Measurements from ENCODE around the gene EHMT1.

Gene EHMT1

DNA sequence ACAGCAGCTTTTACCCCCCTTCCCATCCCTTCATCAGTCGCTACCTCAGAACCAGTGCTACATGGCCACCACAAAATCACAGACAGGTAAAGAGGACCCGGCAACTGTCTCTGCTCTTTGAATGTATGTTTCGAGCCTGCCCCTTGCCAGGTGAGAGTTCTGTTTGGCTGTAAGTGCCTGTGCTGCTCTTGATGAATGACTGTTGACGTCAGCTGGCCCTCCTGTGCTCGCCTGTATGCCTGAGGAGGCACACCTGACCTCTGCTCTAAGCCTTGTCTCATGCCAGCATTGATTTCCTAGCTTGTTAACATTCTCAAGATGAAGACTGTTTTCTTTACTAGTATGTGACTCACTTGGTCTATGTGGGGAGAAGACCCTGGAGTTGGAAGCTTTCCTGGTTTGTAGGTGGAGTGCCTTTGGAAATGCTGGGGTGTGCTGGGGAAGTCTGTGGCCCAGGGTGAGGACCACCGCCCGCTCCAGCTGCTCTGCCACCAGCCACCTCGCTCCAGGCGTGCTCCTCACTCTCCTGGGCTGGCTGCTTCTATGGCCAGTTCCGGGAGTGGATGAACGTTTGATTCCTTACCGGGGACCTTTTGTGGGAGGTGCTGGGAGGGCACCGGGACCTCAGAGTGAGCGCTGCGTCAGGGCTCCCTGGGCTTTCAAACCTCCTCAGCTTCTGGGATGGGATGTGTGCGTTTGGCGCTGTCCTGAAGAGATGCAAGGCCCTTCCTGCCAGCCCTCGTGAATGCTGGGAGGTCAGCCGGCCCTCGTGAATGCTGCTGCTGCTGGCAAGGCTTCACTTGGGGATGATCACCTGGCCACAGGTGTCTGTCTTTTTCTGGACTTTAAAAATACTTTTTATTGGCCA, 109.9 kb downstream of the EHMT1 start:
- DNase-seq = no peak
- Histone ChIP-seq H3K23ac (ENCODE audit: low read length) (no peak overlapping the region), H3K79me2 (ENCODE audit: control insufficient read depth, insufficient read depth, low read length) (peaks cover 26% of the 10 kb centered on the region), H3K9ac (ENCODE audit: low read length) (no peak overlapping the region), H3K4ac (ENCODE audit: low read depth, low read length) (no peak overlapping the region), H3K27me3 (ENCODE audit: insufficient read depth, low read length, poor library complexity) (no peaks in the 10 kb centered on the region), H3K4me1 (ENCODE audit: control insufficient read depth, low read depth, low read length) (peaks cover 4% of the 10 kb centered on the region), H3K79me1 (ENCODE audit: low read length) (peaks cover 34% of the 10 kb centered on the region), H4K5ac (ENCODE audit: low read length) (no peak overlapping the region), H2BK120ac (ENCODE audit: low read depth, low read length) (no peak overlapping the region), H3K56ac (ENCODE audit: low read length) (no peak overlapping the region), H3K4me3 (ENCODE audit: low read length) (no peak overlapping the region), H3K4me2 (ENCODE audit: low read length) (no peak overlapping the region), H2AK5ac (ENCODE audit: low read length) (no peak overlapping the region), H2BK5ac (ENCODE audit: low read length) (no peak overlapping the region), H3K27ac (ENCODE audit: low read depth, low read length) (no peak overlapping the region), H2BK15ac (replicated peaks; ENCODE audit: low read depth) (no peak overlapping the region), H3K18ac (ENCODE audit: low read length) (no peak overlapping the region), H4K8ac (ENCODE audit: low read depth, low read length) (no peak overlapping the region), H3K36me3 (ENCODE audit: control insufficient read depth, insufficient read depth, low read length) (peaks cover 2% of the 10 kb centered on the region)
- WGBS (ENCODE audit: extremely low coverage, insufficient coverage, low lambda C conversion rate) = no CpG with 5 or more reads among the region's 20 CpGs

DNA sequence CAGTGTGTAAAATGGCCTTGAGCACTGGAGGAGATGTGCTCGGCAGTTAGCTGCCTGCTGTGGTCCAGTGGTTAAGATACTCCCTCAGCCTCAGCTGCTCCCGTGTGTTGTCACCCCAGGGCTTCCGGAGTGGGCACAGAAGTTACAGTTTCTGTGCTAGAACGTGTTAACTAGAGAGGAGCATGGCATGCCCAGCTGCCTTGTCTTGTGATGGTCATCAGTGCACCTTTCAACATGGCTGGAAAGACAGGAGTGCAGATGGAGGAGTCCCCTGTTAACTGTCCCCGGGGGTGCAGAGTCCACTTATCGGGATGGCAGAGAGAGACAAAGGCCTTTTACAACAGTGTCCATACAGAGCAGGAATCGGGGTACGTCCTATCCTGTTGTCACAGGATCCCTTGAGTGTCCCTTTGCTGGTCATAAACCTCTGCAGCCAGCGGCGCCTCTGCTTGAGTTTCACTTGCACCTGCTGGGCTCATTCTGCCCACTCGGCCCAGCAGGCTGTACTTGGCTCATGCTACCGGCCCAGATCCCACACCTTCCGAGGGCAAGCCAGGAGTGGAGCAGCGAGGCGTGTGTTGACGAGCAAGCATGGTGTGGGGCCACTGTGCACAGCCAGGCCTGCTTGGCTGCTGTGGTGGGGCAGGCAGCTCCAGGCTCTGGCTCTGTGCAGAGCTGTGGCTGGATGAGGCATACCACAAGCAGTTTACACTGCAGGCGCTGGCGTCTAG, 112.6 kb downstream of the EHMT1 start:
- Histone ChIP-seq H3K36me3 (ENCODE audit: control insufficient read depth, insufficient read depth, low read length) (peaks cover 2% of the 10 kb centered on the region), H4K5ac (ENCODE audit: low read length) (no peak overlapping the region), H3K23ac (ENCODE audit: low read length) (no peak overlapping the region), H2BK120ac (ENCODE audit: low read depth, low read length) (no peak overlapping the region), H2AK5ac (ENCODE audit: low read length) (no peak overlapping the region), H2BK5ac (ENCODE audit: low read length) (no peak overlapping the region), H3K4me2 (ENCODE audit: low read length) (no peak overlapping the region), H3K56ac (ENCODE audit: low read length) (no peak overlapping the region), H3K4ac (ENCODE audit: low read depth, low read length) (no peak overlapping the region), H2BK15ac (replicated peaks; ENCODE audit: low read depth) (no peak overlapping the region), H4K8ac (ENCODE audit: low read depth, low read length) (no peak overlapping the region), H3K4me3 (ENCODE audit: low read length) (no peak overlapping the region), H3K79me2 (ENCODE audit: control insufficient read depth, insufficient read depth, low read length) (peaks cover 7% of the 10 kb centered on the region), H3K27ac (ENCODE audit: low read depth, low read length) (no peak overlapping the region), H3K18ac (ENCODE audit: low read length) (no peak overlapping the region), H3K9ac (ENCODE audit: low read length) (no peak overlapping the region), H3K79me1 (ENCODE audit: low read length) (peaks cover 19% of the 10 kb centered on the region), H3K27me3 (ENCODE audit: insufficient read depth, low read length, poor library complexity) (no peaks in the 10 kb centered on the region), H3K4me1 (ENCODE audit: control insufficient read depth, low read depth, low read length) (peaks cover 4% of the 10 kb centered on the region)
- no CpG with 5 or more reads among the region's 18 CpGs for WGBS (ENCODE audit: extremely low coverage, insufficient coverage, low lambda C conversion rate)
- DNase-seq = no peak

DNA sequence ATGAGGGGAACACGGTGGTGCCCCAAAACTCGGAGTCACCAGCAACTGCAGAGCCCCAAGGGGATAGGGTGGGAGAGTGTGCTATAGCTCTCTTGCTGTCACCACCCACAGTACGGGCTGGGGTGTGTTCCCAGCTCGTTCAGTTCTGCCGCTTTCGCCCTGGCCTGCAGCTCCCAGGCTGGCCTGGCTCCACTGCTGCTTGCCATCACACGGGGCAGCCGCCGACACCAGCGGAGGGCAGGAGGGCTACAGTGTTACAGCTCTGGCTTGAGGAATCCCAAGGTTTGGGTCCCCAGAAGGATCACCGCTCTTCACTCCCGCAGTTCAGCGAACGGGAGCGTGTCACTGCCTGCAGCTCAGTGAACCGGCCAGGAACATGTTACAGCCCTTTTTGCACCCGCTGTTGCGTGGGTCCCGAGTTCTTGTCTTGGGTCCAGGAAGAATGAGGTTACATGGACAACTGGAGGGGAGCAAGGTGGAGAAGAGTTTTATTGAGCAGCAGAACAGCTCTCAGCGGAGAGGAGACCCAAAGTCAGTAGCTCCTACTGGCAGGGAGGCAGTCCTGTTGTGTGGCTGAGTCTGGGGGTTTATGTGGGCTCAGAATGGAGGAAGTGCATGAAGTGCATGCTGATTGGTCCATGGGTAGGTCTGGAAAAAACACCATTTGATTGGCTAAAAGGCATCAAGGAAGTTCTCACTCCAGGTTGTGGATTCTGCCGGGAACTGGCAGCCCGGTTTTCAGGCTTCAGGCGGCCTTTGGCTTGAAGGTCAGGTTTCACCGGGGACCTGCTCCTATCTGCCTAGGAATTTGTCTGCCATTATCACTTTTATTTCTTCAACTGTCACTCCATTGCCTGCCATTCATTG, 113.4 kb downstream of the EHMT1 start:
- Histone ChIP-seq H2BK15ac (replicated peaks; ENCODE audit: low read depth) (no peak overlapping the region), H3K9ac (ENCODE audit: low read length) (no peak overlapping the region), H3K56ac (ENCODE audit: low read length) (peak overlapping the region; percentile 57), H3K18ac (ENCODE audit: low read length) (no peak overlapping the region), H3K23ac (ENCODE audit: low read length) (no peak overlapping the region), H2BK5ac (ENCODE audit: low read length) (no peak overlapping the region), H2BK120ac (ENCODE audit: low read depth, low read length) (no peak overlapping the region), H3K79me2 (ENCODE audit: control insufficient read depth, insufficient read depth, low read length) (peaks cover 4% of the 10 kb centered on the region), H3K4me1 (ENCODE audit: control insufficient read depth, low read depth, low read length) (peaks cover 4% of the 10 kb centered on the region), H3K4me3 (ENCODE audit: low read length) (no peak overlapping the region), H3K36me3 (ENCODE audit: control insufficient read depth, insufficient read depth, low read length) (no peaks in the 10 kb centered on the region), H4K8ac (ENCODE audit: low read depth, low read length) (no peak overlapping the region), H4K5ac (ENCODE audit: low read length) (no peak overlapping the region), H2AK5ac (ENCODE audit: low read length) (no peak overlapping the region), H3K79me1 (ENCODE audit: low read length) (peaks cover 16% of the 10 kb centered on the region), H3K27me3 (ENCODE audit: insufficient read depth, low read length, poor library complexity) (no peaks in the 10 kb centered on the region), H3K4me2 (ENCODE audit: low read length) (no peak overlapping the region), H3K27ac (ENCODE audit: low read depth, low read length) (peak overlapping the region; percentile 8), H3K4ac (ENCODE audit: low read depth, low read length) (no peak overlapping the region)
- peak; percentile 95 for DNase-seq
- no CpG with 5 or more reads among the region's 24 CpGs for WGBS (ENCODE audit: extremely low coverage, insufficient coverage, low lambda C conversion rate)

DNA sequence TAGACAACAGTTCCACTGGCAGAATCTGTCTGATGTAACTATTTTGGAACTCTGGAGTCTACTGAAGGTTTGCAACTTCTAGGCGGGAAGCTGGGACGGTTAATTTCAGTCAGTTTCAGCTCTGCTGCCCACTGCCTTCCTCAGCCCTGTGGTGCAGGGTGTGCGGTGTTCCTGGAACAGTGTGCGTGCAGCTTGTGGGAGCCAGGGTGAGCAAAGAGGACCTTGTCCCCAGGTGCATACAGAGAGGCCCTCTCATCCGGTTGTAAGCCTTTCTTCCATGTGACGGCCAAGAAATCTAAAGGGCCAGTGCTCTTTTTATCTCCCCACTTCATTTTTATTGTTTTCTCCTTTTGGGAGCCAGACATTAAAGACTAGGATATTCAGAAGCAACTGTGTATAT, 114.6 kb downstream of the EHMT1 start:
- no peaks in the 10 kb centered on the region for H3K79me2 ChIP-seq (ENCODE audit: control insufficient read depth, insufficient read depth, low read length)
- H3K79me1 ChIP-seq (ENCODE audit: low read length) = peaks cover 10% of the 10 kb centered on the region
- H4K5ac ChIP-seq (ENCODE audit: low read length) = no peak overlapping the region
- no peak overlapping the region for H3K4ac ChIP-seq (ENCODE audit: low read depth, low read length)
- no peak overlapping the region for H3K56ac ChIP-seq (ENCODE audit: low read length)
- no peak overlapping the region for H3K27ac ChIP-seq (ENCODE audit: low read depth, low read length)
- H2BK5ac ChIP-seq (ENCODE audit: low read length) = no peak overlapping the region
- no peak overlapping the region for H3K18ac ChIP-seq (ENCODE audit: low read length)
- no peak overlapping the region for H2AK5ac ChIP-seq (ENCODE audit: low read length)
- no peak overlapping the region for H3K4me3 ChIP-seq (ENCODE audit: low read length)
- no peak overlapping the region for H4K8ac ChIP-seq (ENCODE audit: low read depth, low read length)
- H3K4me1 ChIP-seq (ENCODE audit: control insufficient read depth, low read depth, low read length) = peaks cover 4% of the 10 kb centered on the region
- H2BK15ac ChIP-seq (replicated peaks; ENCODE audit: low read depth) = no peak overlapping the region
- no peak overlapping the region for H3K9ac ChIP-seq (ENCODE audit: low read length)
- WGBS (ENCODE audit: extremely low coverage, insufficient coverage, low lambda C conversion rate) = no CpG with 5 or more reads among the region's 6 CpGs
- peaks cover 2% of the 10 kb centered on the region for H3K36me3 ChIP-seq (ENCODE audit: control insufficient read depth, insufficient read depth, low read length)
- H3K27me3 ChIP-seq (ENCODE audit: insufficient read depth, low read length, poor library complexity) = no peaks in the 10 kb centered on the region
- DNase-seq = no peak
- H2BK120ac ChIP-seq (ENCODE audit: low read depth, low read length) = no peak overlapping the region
- H3K4me2 ChIP-seq (ENCODE audit: low read length) = no peak overlapping the region
- no peak overlapping the region for H3K23ac ChIP-seq (ENCODE audit: low read length)

DNA sequence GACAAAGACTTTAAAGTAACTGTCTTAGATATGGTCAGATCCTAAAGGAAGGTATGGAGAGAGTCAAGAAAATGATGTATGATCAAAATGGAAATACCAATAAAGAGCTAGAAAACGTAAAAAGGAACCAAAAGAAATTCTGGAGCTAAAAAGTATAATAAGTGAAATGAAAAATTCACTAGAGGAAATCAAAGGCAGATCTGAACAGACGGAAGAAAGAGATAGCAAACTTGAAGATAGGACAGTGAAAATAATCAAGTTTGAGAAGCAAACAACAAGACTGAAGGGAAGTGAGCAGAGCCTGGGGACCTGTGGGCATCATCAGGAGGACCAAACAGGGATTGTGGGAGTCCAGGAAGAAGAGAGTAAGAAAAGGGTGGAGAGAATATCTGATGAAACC, 115.4 kb downstream of the EHMT1 start:
- Histone ChIP-seq H3K23ac (ENCODE audit: low read length) (no peak overlapping the region), H3K4me2 (ENCODE audit: low read length) (no peak overlapping the region), H4K8ac (ENCODE audit: low read depth, low read length) (no peak overlapping the region), H3K18ac (ENCODE audit: low read length) (no peak overlapping the region), H3K36me3 (ENCODE audit: control insufficient read depth, insufficient read depth, low read length) (peaks cover 2% of the 10 kb centered on the region), H3K4me3 (ENCODE audit: low read length) (no peak overlapping the region), H3K27me3 (ENCODE audit: insufficient read depth, low read length, poor library complexity) (no peaks in the 10 kb centered on the region), H3K27ac (ENCODE audit: low read depth, low read length) (no peak overlapping the region), H3K4me1 (ENCODE audit: control insufficient read depth, low read depth, low read length) (peaks cover 4% of the 10 kb centered on the region), H3K79me2 (ENCODE audit: control insufficient read depth, insufficient read depth, low read length) (no peaks in the 10 kb centered on the region), H2BK15ac (replicated peaks; ENCODE audit: low read depth) (no peak overlapping the region), H2BK120ac (ENCODE audit: low read depth, low read length) (no peak overlapping the region), H4K5ac (ENCODE audit: low read length) (no peak overlapping the region), H3K79me1 (ENCODE audit: low read length) (peaks cover 9% of the 10 kb centered on the region), H3K9ac (ENCODE audit: low read length) (no peak overlapping the region), H2AK5ac (ENCODE audit: low read length) (no peak overlapping the region), H2BK5ac (ENCODE audit: low read length) (no peak overlapping the region), H3K4ac (ENCODE audit: low read depth, low read length) (no peak overlapping the region), H3K56ac (ENCODE audit: low read length) (no peak overlapping the region)
- no CpG with 5 or more reads among the region's 2 CpGs for WGBS (ENCODE audit: extremely low coverage, insufficient coverage, low lambda C conversion rate)
- DNase-seq = no peak

Measured in mesendoderm (in vitro differentiated cells).